ENCODE data around the gene TCP10L.

DNA sequence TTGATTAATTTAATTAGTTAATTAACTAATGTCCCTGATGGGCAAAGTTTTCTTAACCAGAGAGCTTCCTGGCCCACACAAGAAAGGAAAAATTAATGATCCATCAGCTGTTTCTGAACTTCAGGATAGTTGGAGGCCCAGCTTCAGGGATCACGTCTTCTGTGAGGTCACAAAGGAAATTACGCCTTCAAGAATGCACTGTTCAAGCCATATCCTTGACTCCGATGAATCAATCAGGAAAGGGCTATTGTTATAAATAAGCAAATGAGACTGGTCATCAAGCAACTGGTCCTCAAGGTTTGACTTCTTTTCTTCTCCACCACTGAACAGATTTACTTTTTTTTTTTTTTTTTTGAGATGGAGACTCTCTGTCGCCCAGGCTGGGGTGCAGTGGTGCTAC is 40.6 kb downstream of the TCP10L start:
- TF ChIP-seq, protein P1, sequence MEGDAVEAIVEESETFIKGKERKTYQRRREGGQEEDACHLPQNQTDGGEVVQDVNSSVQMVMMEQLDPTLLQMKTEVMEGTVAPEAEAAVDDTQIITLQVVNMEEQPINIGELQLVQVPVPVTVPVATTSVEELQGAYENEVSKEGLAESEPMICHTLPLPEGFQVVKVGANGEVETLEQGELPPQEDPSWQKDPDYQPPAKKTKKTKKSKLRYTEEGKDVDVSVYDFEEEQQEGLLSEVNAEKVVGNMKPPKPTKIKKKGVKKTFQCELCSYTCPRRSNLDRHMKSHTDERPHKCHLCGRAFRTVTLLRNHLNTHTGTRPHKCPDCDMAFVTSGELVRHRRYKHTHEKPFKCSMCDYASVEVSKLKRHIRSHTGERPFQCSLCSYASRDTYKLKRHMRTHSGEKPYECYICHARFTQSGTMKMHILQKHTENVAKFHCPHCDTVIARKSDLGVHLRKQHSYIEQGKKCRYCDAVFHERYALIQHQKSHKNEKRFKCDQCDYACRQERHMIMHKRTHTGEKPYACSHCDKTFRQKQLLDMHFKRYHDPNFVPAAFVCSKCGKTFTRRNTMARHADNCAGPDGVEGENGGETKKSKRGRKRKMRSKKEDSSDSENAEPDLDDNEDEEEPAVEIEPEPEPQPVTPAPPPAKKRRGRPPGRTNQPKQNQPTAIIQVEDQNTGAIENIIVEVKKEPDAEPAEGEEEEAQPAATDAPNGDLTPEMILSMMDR (IDR thresholded peaks at IDR 0.05), result no peak
- no peak for TF ChIP-seq POLR2A (IDR thresholded peaks at IDR 0.05)
- TF ChIP-seq POLR2AphosphoS5 (IDR thresholded peaks at IDR 0.05; ENCODE audit: insufficient read depth in 1 of 2, low read depth in 1 of 2), result no peak
